Thoracic aorta (tissue), 2 donors: ENCODE data around the gene NPB. TPM values are rescaled to one million over a fixed set of nuclear protein-coding genes. Genes with fewer than 3 reads are reported as not detected.

ENCODE experiments used
- ATAC-seq: fragments of 150-250 bp; one replicate; pipeline ENCODE4 v1.8.0; 2017; ENCODE audit warnings: low read depth; ENCODE audit not compliant: insufficient number of reproducible peaks, low FRiP score
- DNase-seq: peaks from one replicate; pipeline ENCODE4 v3.0.0-alpha.2; 2020; ENCODE audit warnings: low spot score
- H3K27ac ChIP-seq, 2 donors: fragments of 200-600 bp; sonication (generic); 1 replicate in 1 of 2; 2 replicates in 1 of 2; pipeline ENCODE4 v1.5.1; 2016; ENCODE audit warnings: mild to moderate bottlenecking in 2 of 2, moderate library complexity in 2 of 2
- H3K27me3 ChIP-seq: fragments of 200-600 bp; sonication (generic); replicated peaks from 2 replicates; pipeline ENCODE4 v1.6.0; 2016; ENCODE audit warnings: mild to moderate bottlenecking; ENCODE audit not compliant: insufficient read depth
- H3K36me3 ChIP-seq: fragments of 200-600 bp; sonication (generic); one replicate; pipeline ENCODE4 v1.5.1; 2016
- H3K4me1 ChIP-seq, 2 donors: fragments of 200-600 bp; sonication (generic); 1 replicate in 1 of 2; 2 replicates in 1 of 2; pipeline versions ENCODE4 v1.5.1 to v1.6.0; 2016; ENCODE audit warnings: low read depth in 2 of 2, mild to moderate bottlenecking in 1 of 2; ENCODE audit not compliant: control insufficient read depth in 1 of 2
- H3K4me3 ChIP-seq: fragments of 200-600 bp; sonication (generic); 2 replicates; pipeline ENCODE4 v1.5.1; 2016; ENCODE audit warnings: mild to moderate bottlenecking
- H3K9me3 ChIP-seq: fragments of 200-600 bp; sonication (generic); 2 replicates; pipeline ENCODE4 v1.5.1; 2016
- total RNA-seq, 2 donors: library from RNA; depleted of rRNA; stranded (reverse); fragments of >200 nt; gene quantifications; one replicate each; pipeline versions ENCODE4 v1.1.0 to v1.2.3, GENCODE V29; 2016
- TF ChIP-seq, protein P1 (sequence below): fragments of 200-600 bp; sonication (generic); IDR thresholded peaks from one replicate; pipeline ENCODE4 v1.5.1; 2019; ENCODE audit warnings: antibody characterized with exemption

NPB gene
- total RNA-seq, 2 donors from 2014 or later: 0.35 to 2.6 TPM

DNA sequence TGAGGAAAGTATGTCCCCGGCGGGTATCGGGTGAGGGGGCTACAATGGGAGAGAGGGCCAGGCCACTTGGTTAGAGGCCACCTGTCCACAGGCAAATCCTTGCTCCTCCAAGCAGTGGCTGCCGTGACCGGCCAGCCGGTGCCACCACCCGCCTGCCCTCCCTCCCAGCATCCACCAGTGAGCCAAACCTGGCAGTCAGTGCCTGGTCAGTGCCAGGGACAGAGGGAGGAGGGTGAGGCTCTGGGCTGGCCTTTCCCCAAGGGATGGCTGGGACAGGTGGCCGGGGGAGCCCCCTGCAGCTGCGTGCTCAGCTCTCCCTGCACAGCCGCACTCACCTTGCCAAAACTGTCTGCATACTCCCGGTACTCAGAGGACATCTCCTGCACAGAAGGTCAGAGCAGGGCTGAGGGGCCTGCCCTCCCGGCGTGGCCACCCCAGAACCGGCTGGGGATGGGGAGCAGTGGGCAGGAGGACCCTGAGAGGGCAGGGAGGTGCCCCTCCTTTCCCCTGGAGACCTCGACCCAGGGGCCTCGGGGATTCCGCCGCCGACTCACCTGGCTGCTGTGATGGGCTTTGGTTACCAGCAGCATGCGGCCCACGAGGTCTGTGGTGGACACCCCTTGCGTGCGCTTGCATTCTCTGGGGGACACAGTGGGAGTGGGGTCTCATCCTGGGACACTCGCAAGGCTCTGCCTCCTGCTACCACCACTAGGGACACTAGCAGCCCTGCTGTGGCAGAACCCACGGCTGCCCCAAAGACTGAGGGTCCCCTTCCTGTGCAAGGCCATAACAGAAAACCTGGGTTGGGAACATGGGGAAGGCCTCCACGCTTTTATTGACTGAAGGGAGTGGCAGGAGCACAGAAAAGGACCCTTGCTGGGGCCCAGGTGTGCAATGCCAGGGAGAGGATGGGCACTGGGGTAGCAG, 5.4 kb downstream of the NPB start:
- Histone ChIP-seq H3K9me3 (no peaks in the 10 kb centered on the region), H3K4me3 (no peak overlapping the region), H3K27me3 (no peaks in the 10 kb centered on the region), H3K4me1 (peaks cover 8 to 16% of the 10 kb centered on the region in 2 donors), H3K36me3 (peaks cover 3% of the 10 kb centered on the region), H3K27ac (no peak overlapping the region)
- DNase-seq (no peak), ATAC-seq (no peak)
- TF ChIP-seq, protein P1, sequence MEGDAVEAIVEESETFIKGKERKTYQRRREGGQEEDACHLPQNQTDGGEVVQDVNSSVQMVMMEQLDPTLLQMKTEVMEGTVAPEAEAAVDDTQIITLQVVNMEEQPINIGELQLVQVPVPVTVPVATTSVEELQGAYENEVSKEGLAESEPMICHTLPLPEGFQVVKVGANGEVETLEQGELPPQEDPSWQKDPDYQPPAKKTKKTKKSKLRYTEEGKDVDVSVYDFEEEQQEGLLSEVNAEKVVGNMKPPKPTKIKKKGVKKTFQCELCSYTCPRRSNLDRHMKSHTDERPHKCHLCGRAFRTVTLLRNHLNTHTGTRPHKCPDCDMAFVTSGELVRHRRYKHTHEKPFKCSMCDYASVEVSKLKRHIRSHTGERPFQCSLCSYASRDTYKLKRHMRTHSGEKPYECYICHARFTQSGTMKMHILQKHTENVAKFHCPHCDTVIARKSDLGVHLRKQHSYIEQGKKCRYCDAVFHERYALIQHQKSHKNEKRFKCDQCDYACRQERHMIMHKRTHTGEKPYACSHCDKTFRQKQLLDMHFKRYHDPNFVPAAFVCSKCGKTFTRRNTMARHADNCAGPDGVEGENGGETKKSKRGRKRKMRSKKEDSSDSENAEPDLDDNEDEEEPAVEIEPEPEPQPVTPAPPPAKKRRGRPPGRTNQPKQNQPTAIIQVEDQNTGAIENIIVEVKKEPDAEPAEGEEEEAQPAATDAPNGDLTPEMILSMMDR: no peak

DNA sequence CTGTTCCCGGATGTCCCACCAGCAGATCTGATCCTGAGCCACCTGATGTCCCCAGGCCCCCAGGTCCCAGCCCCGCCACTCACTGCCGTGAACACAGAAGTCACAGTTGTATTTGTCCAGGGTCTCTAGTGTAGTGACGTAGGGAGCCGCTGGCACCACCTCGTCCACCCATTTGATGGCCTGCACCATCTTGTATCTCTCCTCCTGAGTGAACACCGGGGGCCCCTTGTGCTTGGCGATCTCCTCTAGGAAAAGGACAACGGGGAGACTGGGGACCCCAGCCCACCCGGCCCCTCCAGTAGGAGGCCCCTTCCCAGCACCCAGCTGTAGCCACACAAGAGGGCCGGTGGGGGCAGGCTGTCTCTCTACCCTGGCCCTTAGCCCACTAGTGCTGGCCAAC, 6.8 kb downstream of the NPB start:
- ATAC-seq: no peak
- Histone ChIP-seq H3K4me3 (no peak overlapping the region), H3K9me3 (no peaks in the 10 kb centered on the region), H3K27ac (no peak overlapping the region), H3K36me3 (peaks cover 15% of the 10 kb centered on the region), H3K27me3 (no peaks in the 10 kb centered on the region), H3K4me1 (peaks cover 6 to 13% of the 10 kb centered on the region in 2 donors)
- TF ChIP-seq, protein P1: no peak
- DNase-seq: no peak

GRCh38 chr17:81909231-81909630, 7.2 kb downstream of the NPB start:
- H3K36me3 ChIP-seq: peaks cover 19% of the 10 kb centered on the region
- ATAC-seq (no peak), DNase-seq (no peak)
- no peak overlapping the region for H3K27ac ChIP-seq
- peaks cover 6 to 13% of the 10 kb centered on the region in 2 donors for H3K4me1 ChIP-seq
- no peak overlapping the region for H3K4me3 ChIP-seq
- H3K27me3 ChIP-seq: no peaks in the 10 kb centered on the region
- TF ChIP-seq, protein P1: no peak
- H3K9me3 ChIP-seq: no peaks in the 10 kb centered on the region

DNA sequence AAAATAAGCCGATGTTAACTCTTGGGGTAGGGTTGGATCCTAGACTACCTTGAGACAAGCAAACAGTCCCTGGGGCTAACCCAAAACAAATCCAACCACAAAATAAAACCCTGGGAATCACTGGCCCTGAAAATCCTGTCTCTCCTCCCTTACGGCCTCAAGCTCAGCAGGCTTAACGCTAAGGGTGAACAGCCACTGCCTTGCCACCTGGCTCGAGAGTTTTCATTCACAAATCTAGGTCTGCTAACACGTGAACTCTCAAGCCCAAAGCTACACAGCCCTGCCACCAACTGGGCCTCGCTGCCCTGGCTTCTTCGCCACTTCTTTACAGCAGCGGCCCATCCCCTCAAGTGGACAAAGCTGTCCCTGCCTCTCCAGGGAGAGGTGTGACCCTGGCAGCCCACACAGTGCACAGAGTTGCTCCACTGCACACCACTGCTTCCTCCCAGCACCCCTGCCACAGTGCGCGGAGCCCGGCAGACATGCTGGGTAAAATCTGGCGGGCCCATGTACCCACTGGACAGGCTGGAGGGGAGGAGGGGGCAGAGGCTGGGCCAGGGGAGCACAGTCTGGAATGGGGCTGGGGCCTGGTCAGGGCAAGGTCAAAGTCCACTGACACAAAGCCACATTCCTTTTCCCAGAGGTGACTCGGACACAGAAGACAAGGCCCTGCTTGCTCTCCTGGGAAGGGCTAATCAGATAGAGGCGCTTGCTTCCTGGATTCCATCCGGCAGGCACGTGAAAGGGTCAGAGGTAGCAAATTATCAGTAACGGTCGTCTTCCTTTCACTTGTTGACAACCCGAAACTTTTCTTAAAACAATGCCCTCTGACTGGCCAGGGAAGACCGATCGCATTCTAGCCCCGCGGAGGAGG, 8.2 kb downstream of the NPB start:
- ATAC-seq (no peak), DNase-seq (no peak)
- H3K4me3 ChIP-seq: peak overlapping the region; percentile 81
- H3K27ac ChIP-seq: peak overlapping the region in 1 of 2 donors; percentile 19
- H3K36me3 ChIP-seq: peaks cover 28% of the 10 kb centered on the region
- TF ChIP-seq, protein P1: no peak
- H3K4me1 ChIP-seq: peaks cover 6 to 13% of the 10 kb centered on the region in 2 donors
- no peaks in the 10 kb centered on the region for H3K9me3 ChIP-seq
- H3K27me3 ChIP-seq: no peaks in the 10 kb centered on the region

DNA sequence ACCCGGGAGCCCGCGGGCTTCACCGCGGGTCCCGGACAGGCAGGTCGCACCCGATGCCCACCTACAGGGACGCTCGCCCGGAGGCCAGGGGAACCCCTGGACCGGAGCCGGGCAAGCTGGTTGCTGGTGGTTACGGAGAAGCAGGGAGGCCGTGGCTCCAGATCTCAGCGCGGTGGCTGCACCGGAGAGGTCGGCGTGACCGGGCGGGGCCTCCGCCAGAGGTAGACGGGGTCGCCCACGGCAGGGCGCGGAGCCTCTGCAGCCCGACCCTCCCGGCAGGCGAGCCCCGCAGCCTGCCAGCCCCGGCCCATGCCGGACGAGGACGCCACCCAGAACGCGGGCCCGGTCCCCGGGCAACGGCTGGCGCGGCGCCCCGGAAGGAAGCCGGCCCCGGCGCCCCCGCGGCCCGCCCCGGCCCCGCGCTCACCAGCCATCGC, 8.8 kb downstream of the NPB start:
- H3K36me3 ChIP-seq: peaks cover 28% of the 10 kb centered on the region

More for the DNA sequence above, 8.8 kb downstream of the NPB start:
- DNase-seq (no peak), ATAC-seq (peak; percentile 4)
- Histone ChIP-seq H3K27ac (peak overlapping the region in 1 of 2 donors; percentile 19), H3K4me1 (peaks cover 6 to 13% of the 10 kb centered on the region in 2 donors), H3K9me3 (no peaks in the 10 kb centered on the region), H3K4me3 (peak overlapping the region; percentile 81), H3K27me3 (no peaks in the 10 kb centered on the region)
- TF ChIP-seq, protein P1: no peak
